Osteocyte (in vitro differentiated cells): ENCODE measurements around the gene THAP3. TPM values are rescaled to one million over a fixed set of nuclear protein-coding genes. Genes with fewer than 3 reads are reported as not detected.
A peak's percentile ranks its signal among the peaks of the same experiment; 100 is the strongest.

Experiments
- DNase-seq: peaks from one replicate; pipeline ENCODE4 v3.0.0; 2021; ENCODE audit warnings: mixed read lengths; ENCODE audit not compliant: unreplicated experiment; ENCODE audit errors: extremely low spot score
- H3K27ac Mint-ChIP-seq: one replicate; pipeline ENCODE4 v1.8.0; 2021; ENCODE audit warnings: mild to moderate bottlenecking, mixed read lengths; ENCODE audit not compliant: unreplicated experiment
- H3K27me3 Mint-ChIP-seq: one replicate; pipeline ENCODE4 v1.8.0; 2021; ENCODE audit warnings: mixed read lengths; ENCODE audit not compliant: unreplicated experiment
- H3K36me3 Mint-ChIP-seq: one replicate; pipeline ENCODE4 v1.8.0; 2021; ENCODE audit warnings: mixed read lengths; ENCODE audit not compliant: unreplicated experiment
- H3K4me1 Mint-ChIP-seq: one replicate; pipeline ENCODE4 v1.8.0; 2021; ENCODE audit warnings: mixed read lengths; ENCODE audit not compliant: unreplicated experiment
- H3K4me3 Mint-ChIP-seq: one replicate; pipeline ENCODE4 v1.8.0; 2021; ENCODE audit warnings: mild to moderate bottlenecking, moderate library complexity, mixed read lengths; ENCODE audit not compliant: unreplicated experiment
- H3K9me3 Mint-ChIP-seq: one replicate; pipeline ENCODE4 v1.8.0; 2021; ENCODE audit warnings: mixed read lengths; ENCODE audit not compliant: unreplicated experiment
- CTCF ChIP-seq: fragments of 200-600 bp; sonication (generic); IDR thresholded peaks from 2 replicates; pipeline ENCODE4 v1.5.0; 2021; ENCODE audit warnings: antibody characterized with exemption, mild to moderate bottlenecking, moderate library complexity
- total RNA-seq: library from RNA; stranded (reverse); gene quantifications from 2 replicates; pipeline ENCODE4 v1.2.1, GENCODE V29; 2021

The THAP3 gene
- total RNA-seq, 1 donor from 2014 or later, result 18.7 TPM

- Mint-ChIP-seq H3K9me3 (no peaks in the 10 kb centered on the region), H3K27ac (peak overlapping the region; percentile 99), H3K27me3 (no peaks in the 10 kb centered on the region), H3K4me1 (peaks cover 29% of the 10 kb centered on the region), H3K36me3 (peaks cover 3% of the 10 kb centered on the region), H3K4me3 (peak overlapping the region; percentile 93)
- DNase-seq, result no peak
- TF ChIP-seq CTCF, result no peak
Observed at GRCh38 chr1:6580119-6580592, 44.5 kb upstream of the THAP3 start.

GRCh38 chr1:6580593-6581409, 43.9 kb upstream of the THAP3 start:
- DNase-seq, result no peak
- H3K9me3 Mint-ChIP-seq, result no peaks in the 10 kb centered on the region
- peaks cover 3% of the 10 kb centered on the region for H3K36me3 Mint-ChIP-seq
- peak overlapping the region; percentile 99 for H3K27ac Mint-ChIP-seq
- H3K27me3 Mint-ChIP-seq, result no peaks in the 10 kb centered on the region
- H3K4me1 Mint-ChIP-seq, result peaks cover 29% of the 10 kb centered on the region
- H3K4me3 Mint-ChIP-seq, result peak overlapping the region; percentile 93
- no peak for TF ChIP-seq CTCF

- TF ChIP-seq CTCF, result no peak
- Mint-ChIP-seq H3K27me3 (no peaks in the 10 kb centered on the region), H3K9me3 (no peaks in the 10 kb centered on the region), H3K4me3 (peak overlapping the region; percentile 40), H3K4me1 (peaks cover 29% of the 10 kb centered on the region), H3K36me3 (peaks cover 3% of the 10 kb centered on the region), H3K27ac (peak overlapping the region; percentile 66)
- no peak for DNase-seq
Observed at GRCh38 chr1:6581561-6582305, 42.9 kb upstream of the THAP3 start.

GRCh38 chr1:6582370-6582769, 42.3 kb upstream of the THAP3 start:
- no peak for TF ChIP-seq CTCF
- Mint-ChIP-seq H3K36me3 (peaks cover 3% of the 10 kb centered on the region), H3K9me3 (no peaks in the 10 kb centered on the region), H3K4me1 (peaks cover 29% of the 10 kb centered on the region), H3K27ac (peak overlapping the region; percentile 45), H3K27me3 (no peaks in the 10 kb centered on the region), H3K4me3 (no peak overlapping the region)
- DNase-seq, result no peak
